ENCODE results near the gene CFD.
"Not testable (repeated sequence)": the region's sequence is repeated elsewhere in the genome, so short reads cannot be mapped to it uniquely, and the experiment has no call there.

Gene CFD

GRCh38 chr19:853014-853585, 6.4 kb upstream of the CFD start:
- no peak overlapping the region for H3K4me3 ChIP-seq (ENCODE audit: low read length)
- TF ChIP-seq ZNF274 (IDR thresholded peaks at IDR 0.05; ENCODE audit: low read depth, low read length) = no peak

- not testable (repeated sequence) for H3K4me3 ChIP-seq (ENCODE audit: low read length)
Observed at GRCh38 chr19:853614-854220, 5.7 kb upstream of the CFD start.

GRCh38 chr19:854549-854948, 4.9 kb upstream of the CFD start:
- H3K4me3 ChIP-seq (ENCODE audit: low read length) = no peak overlapping the region

GRCh38 chr19:855142-855541, 4.3 kb upstream of the CFD start:
- TF ChIP-seq ZNF274 (IDR thresholded peaks at IDR 0.05; ENCODE audit: low read depth, low read length) = no peak
- no peak overlapping the region for H3K4me3 ChIP-seq (ENCODE audit: low read length)

More at GRCh38 chr19:854549-854948, 4.9 kb upstream of the CFD start:
- TF ChIP-seq ZNF274 (IDR thresholded peaks at IDR 0.05; ENCODE audit: low read depth, low read length) = no peak

GRCh38 chr19:855566-856120, 3.8 kb upstream of the CFD start:
- TF ChIP-seq ZNF274 (IDR thresholded peaks at IDR 0.05; ENCODE audit: low read depth, low read length) = no peak
- no peak overlapping the region for H3K4me3 ChIP-seq (ENCODE audit: low read length)

- H3K4me3 ChIP-seq (ENCODE audit: low read length) = no peak overlapping the region
- TF ChIP-seq ZNF274 (IDR thresholded peaks at IDR 0.05; ENCODE audit: low read depth, low read length) = no peak
Observed at GRCh38 chr19:858284-858683, 1.2 kb upstream of the CFD start.

GRCh38 chr19:861141-861755, 1.8 kb downstream of the CFD start:
- no peak overlapping the region for H3K4me3 ChIP-seq (ENCODE audit: low read length)
- no peak for TF ChIP-seq ZNF274 (IDR thresholded peaks at IDR 0.05; ENCODE audit: low read depth, low read length)

- H3K4me3 ChIP-seq (ENCODE audit: low read length) = no peak overlapping the region
- no peak for TF ChIP-seq ZNF274 (IDR thresholded peaks at IDR 0.05; ENCODE audit: low read depth, low read length)
Observed at GRCh38 chr19:861756-862580, 2.5 kb downstream of the CFD start.

GRCh38 chr19:862581-863314, 3.3 kb downstream of the CFD start:
- no peak overlapping the region; the same call in 1 of the 2 replicates for H3K4me3 ChIP-seq (ENCODE audit: low read length)
- TF ChIP-seq ZNF274 (IDR thresholded peaks at IDR 0.05; ENCODE audit: low read depth, low read length) = no peak

- no peak overlapping the region; the same call in 1 of the 2 replicates for H3K4me3 ChIP-seq (ENCODE audit: low read length)
- no peak for TF ChIP-seq ZNF274 (IDR thresholded peaks at IDR 0.05; ENCODE audit: low read depth, low read length)
Observed at GRCh38 chr19:863315-863620, 3.8 kb downstream of the CFD start.

GRCh38 chr19:866769-867300, 7.4 kb downstream of the CFD start:
- H3K4me3 ChIP-seq (ENCODE audit: low read length) = no peak overlapping the region
- no peak for TF ChIP-seq ZNF274 (IDR thresholded peaks at IDR 0.05; ENCODE audit: low read depth, low read length)

GRCh38 chr19:867301-867793, 7.9 kb downstream of the CFD start:
- TF ChIP-seq ZNF274 (IDR thresholded peaks at IDR 0.05; ENCODE audit: low read depth, low read length) = no peak
- no peak overlapping the region for H3K4me3 ChIP-seq (ENCODE audit: low read length)

- H3K4me3 ChIP-seq (ENCODE audit: low read length) = no peak overlapping the region
- no peak for TF ChIP-seq ZNF274 (IDR thresholded peaks at IDR 0.05; ENCODE audit: low read depth, low read length)
Observed at GRCh38 chr19:867855-868457, 8.5 kb downstream of the CFD start.
